SU-DHL-6 (cell line): ENCODE results near the gene C17orf78.

ENCODE experiments used
- EZH2phosphoT487 ChIP-seq: fragments of 200-600 bp; sonication (generic), shearing (Covaris generic); conservative IDR thresholded peaks from 2 replicates; pipeline ENCODE4 v1.6.1; 2018; ENCODE audit warnings: mild to moderate bottlenecking, antibody characterized with exemption, low read length, moderate library complexity, mixed read lengths
- TF ChIP-seq, protein P1 (sequence below): fragments of 200-600 bp; sonication (generic); IDR thresholded peaks from one replicate; pipeline ENCODE4 v1.5.1; 2017; ENCODE audit warnings: antibody characterized with exemption, mild to moderate bottlenecking, low read length, moderate library complexity; ENCODE audit not compliant: insufficient read depth, poor library complexity, severe bottlenecking

DNA sequence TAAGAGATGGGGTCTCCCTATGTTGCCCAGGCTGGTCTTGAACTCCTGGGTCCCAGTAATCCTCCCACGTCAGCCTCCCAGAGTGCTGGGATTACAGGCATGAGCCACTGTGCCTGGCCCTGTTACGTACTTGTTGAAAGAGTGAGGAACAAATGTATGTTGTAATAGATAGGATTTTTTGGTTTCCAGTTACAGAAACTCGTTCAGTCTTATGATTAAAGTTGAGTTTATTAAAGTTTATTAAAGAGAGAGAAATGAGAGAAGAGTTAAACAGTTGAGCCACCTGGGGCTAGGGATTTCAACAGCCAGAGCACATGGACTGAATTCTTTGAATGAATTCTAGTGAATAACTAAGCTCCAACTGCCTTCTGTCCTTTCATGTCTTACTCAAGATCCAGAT lies 34.6 kb downstream of the C17orf78 start:
- TF ChIP-seq, protein P1, sequence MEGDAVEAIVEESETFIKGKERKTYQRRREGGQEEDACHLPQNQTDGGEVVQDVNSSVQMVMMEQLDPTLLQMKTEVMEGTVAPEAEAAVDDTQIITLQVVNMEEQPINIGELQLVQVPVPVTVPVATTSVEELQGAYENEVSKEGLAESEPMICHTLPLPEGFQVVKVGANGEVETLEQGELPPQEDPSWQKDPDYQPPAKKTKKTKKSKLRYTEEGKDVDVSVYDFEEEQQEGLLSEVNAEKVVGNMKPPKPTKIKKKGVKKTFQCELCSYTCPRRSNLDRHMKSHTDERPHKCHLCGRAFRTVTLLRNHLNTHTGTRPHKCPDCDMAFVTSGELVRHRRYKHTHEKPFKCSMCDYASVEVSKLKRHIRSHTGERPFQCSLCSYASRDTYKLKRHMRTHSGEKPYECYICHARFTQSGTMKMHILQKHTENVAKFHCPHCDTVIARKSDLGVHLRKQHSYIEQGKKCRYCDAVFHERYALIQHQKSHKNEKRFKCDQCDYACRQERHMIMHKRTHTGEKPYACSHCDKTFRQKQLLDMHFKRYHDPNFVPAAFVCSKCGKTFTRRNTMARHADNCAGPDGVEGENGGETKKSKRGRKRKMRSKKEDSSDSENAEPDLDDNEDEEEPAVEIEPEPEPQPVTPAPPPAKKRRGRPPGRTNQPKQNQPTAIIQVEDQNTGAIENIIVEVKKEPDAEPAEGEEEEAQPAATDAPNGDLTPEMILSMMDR: no peak
- TF ChIP-seq EZH2phosphoT487: no peak
